Activated CD4-positive, CD25-positive, alpha-beta regulatory T cell treated with anti-CD3 and anti-CD28 coated beads, Interleukin-2, amount 50 U/mL, for 72 hours (primary cell): ENCODE data around the gene VAMP8.
"Not testable (repeated sequence)": the region's sequence is repeated elsewhere in the genome, so short reads cannot be mapped to it uniquely, and the experiment has no call there.

ENCODE experiments used
- DNase-seq: peaks from one replicate; pipeline ENCODE4 v3.0.0; 2021

The VAMP8 gene

GRCh38 chr2:85600951-85601770, 23.8 kb downstream of the VAMP8 start:
- DNase-seq, result no peak

GRCh38 chr2:85601771-85602475, 24.5 kb downstream of the VAMP8 start:
- peak; percentile 58 for DNase-seq

- DNase-seq, result peak; percentile 82
Observed at GRCh38 chr2:85602476-85603234, 25.3 kb downstream of the VAMP8 start, which contains the start of gene TMEM150A. TSS of gene TMEM150A (minus strand) at chr2:85602698. CDS start at chr2:85601948, 750 bp downstream.

GRCh38 chr2:85604133-85604444, 26.7 kb downstream of the VAMP8 start:
- not testable (repeated sequence) for DNase-seq

- DNase-seq, result no peak
Observed at GRCh38 chr2:85604568-85605339, 27.4 kb downstream of the VAMP8 start.

GRCh38 chr2:85605406-85606115, 28.2 kb downstream of the VAMP8 start:
- DNase-seq, result no peak

GRCh38 chr2:85606116-85606455, 28.7 kb downstream of the VAMP8 start:
- DNase-seq, result no peak

- DNase-seq, result no peak
Observed at GRCh38 chr2:85607268-85608215, 30.2 kb downstream of the VAMP8 start.

- DNase-seq, result no peak
Observed at GRCh38 chr2:85611217-85611704, 33.9 kb downstream of the VAMP8 start.

- peak; percentile 84 for DNase-seq
Observed at GRCh38 chr2:85611705-85612587, 34.6 kb downstream of the VAMP8 start, which contains the start of gene C2orf68. TSS of gene C2orf68 (minus strand) at chr2:85612066. CDS start at chr2:85611984, 82 bp downstream.

GRCh38 chr2:85613717-85614515, 36.5 kb downstream of the VAMP8 start:
- DNase-seq, result no peak

- not testable (repeated sequence) for DNase-seq
Observed at GRCh38 chr2:85614757-85615156, 37.4 kb downstream of the VAMP8 start.

- no peak for DNase-seq
Observed at GRCh38 chr2:85615413-85615728, 38.0 kb downstream of the VAMP8 start.

- not testable (repeated sequence) for DNase-seq
Observed at GRCh38 chr2:85617723-85618122, 40.3 kb downstream of the VAMP8 start.

GRCh38 chr2:85619617-85620016, 42.2 kb downstream of the VAMP8 start:
- no peak for DNase-seq

GRCh38 chr2:85621338-85621737, 44.0 kb downstream of the VAMP8 start:
- no peak for DNase-seq

GRCh38 chr2:85623991-85624390, 46.6 kb downstream of the VAMP8 start:
- no peak for DNase-seq

- DNase-seq, result no peak
Observed at GRCh38 chr2:85628658-85629057, 51.3 kb downstream of the VAMP8 start.

GRCh38 chr2:85631316-85631715, 53.9 kb downstream of the VAMP8 start:
- no peak for DNase-seq
